Activated CD8-positive, alpha-beta memory T cell treated with anti-CD3 and anti-CD28 coated beads, Interleukin-2, amount 50 U/mL, for 1 hour (primary cell): Measurements from ENCODE around the gene IMPACT.

Experiments
- DNase-seq: peaks from one replicate; pipeline ENCODE4 v3.0.0-alpha.2; 2020; ENCODE audit errors: extremely low read depth

The IMPACT gene

DNA sequence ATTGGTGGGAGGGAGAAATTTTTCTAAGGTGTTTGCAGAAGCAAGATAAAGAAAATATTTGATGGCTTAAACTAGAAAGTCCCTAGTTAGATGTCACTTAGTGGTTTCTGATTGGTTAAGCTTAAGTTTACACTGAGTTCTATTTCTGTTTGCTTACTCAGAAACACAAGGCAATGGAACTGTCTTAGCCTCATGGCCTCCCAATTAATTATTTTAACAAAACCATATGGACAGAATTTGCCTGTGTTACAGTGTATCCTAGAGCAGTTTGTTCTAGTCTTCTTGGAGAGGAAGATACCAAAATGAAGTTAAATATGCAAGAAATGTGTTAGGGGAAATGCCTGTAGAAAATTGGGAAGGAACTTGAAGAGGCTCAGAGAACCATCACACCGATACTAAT is 4.6 kb upstream of the IMPACT start:
- no peak for DNase-seq

DNA sequence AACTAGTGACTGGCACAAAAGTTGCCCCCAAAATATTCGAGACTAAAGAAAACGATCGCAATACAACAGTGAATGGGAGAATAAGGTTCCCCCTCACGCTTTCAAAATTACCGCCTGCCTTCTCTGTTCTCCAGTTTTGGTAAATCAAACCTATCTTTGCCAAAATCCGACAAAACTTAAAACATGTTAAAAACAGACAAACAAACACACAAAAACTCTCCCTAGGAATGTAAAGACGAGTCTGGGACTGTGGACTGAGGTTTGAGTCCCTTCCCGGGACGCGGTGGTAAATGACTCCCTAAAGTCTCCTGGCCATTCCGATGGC is 435 bp upstream of the IMPACT start:
- DNase-seq = no peak

DNA sequence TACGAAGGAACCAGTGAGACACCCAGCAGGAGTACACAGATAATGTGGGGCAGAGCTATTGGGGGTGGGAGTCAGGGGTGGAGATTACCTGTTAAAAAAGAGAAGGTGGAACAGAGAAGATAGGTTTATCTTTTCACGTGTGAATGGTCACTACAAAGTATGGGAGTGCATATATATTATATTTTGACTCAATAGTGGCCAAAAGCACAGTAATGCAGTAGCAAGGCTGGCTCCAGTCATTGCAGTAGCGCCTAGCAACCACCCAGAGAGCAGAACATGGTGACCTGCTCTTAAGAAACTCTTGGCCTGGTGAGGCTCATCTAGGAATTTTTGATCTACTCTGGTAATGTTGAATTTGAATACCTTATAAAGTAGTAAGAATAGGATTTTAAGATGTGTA is 1.0 kb downstream of the IMPACT start:
- DNase-seq = no peak

DNA sequence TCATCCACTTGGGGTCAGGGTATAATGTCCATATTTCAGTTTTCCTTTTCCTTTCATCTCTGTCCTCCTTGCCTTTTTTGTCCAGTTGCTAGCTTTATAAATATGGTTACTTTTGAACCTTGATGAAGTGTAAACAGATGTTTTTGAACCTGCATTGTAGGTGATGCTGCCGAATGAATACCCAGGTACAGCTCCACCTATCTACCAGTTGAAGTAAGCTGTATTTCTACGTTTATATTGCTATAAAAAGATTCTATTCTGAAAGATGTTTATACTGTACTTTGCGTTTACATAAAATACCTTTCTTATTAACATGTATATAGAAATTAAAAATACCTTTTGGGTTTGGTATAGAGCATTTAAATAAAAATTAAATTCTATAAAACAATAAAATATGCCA is 2.2 kb downstream of the IMPACT start:
- DNase-seq = no peak

DNA sequence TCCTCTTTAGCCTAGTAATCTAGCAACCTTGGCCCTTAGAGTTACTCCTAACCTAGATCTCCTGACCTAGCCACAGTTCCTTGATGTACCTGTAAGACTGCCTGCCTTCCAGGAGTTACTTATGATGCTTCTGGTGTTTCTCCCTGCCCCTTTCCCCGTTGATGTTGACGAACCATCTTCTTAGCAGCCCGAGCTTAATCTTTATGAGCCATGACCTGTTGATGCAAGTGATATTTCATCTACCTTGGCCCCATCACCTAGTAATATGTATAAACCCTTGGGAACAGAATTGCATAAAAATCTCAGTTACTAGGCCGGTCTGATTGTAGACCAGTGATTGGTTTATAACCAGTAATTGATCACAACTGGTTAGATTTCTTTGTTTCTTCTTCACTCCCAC is 2.7 kb downstream of the IMPACT start:
- no peak for DNase-seq

DNA sequence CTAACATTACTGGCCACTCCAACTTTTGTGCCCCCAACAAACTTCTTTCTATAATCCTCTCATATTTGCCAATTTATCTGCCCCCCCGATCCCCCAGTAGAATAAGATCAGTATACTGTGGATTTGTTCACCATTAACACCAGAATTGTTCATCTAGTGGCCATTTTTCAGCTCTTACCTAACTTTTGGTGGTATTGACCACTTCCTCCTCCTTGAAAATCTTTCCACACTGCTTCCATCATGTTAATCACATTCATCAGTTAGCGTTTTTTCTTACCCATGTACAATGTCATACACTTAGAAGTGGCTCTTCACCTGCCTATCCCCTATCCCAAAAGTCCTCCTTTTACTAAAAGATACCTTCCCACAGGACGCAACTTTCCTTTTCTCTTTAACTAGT is 6.1 kb downstream of the IMPACT start:
- DNase-seq = no peak

DNA sequence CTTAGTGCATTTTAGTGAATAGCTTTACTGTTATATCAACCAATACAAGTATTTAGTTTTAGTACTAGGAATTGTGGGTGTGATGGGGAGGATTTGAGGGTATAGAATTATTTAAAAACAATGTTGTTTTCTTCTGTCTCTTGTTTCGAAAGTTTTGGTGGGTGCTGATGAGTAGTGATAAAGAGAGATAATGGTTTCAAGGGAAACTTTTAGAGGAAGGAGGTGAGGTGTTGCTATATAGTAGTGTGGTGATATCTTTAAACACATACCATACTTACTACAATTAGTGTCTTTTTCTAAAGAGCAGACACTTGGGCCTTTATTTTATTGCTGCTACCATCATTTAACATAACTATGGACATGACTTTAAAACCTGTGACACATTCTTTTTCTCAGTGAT is 10.5 kb downstream of the IMPACT start:
- no peak for DNase-seq

DNA sequence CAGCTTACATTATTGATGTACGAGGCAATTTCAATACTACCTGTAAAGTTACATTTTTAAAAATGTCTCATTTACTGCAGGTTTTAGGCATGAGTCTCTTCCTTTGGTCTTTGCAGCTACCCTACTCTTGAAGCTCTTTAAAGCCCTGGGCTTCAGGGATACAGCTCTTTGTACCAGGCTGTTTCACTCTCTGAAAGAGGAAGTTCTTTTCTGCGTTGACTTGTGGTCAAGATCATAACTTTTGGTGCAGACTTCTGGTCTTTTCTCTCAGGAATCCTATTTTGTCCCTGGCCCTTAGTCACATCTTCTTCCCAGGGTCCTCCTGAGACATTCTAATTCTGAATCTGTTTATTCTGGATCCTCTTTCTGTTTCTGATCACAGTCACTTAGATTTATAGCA is 17.4 kb downstream of the IMPACT start:
- no peak for DNase-seq

DNA sequence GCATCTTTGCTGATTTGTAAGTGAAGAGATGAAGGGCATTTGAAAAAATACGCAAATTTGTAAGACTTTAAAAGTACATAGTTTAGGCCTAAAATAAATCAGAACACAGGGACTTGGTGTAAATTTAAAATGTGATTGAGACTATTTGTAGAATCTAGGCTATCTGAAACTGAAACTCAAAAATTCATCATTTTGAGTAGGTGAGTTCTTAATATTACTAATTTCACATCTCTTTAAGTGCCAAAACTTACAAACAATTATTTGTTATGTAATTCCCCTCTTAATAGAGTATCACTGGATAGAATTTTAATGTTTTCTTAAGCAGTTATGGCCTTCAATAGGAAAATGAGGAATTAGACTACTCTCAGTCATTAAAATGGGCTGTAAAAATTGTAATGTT is 20.0 kb downstream of the IMPACT start:
- DNase-seq = no peak

DNA sequence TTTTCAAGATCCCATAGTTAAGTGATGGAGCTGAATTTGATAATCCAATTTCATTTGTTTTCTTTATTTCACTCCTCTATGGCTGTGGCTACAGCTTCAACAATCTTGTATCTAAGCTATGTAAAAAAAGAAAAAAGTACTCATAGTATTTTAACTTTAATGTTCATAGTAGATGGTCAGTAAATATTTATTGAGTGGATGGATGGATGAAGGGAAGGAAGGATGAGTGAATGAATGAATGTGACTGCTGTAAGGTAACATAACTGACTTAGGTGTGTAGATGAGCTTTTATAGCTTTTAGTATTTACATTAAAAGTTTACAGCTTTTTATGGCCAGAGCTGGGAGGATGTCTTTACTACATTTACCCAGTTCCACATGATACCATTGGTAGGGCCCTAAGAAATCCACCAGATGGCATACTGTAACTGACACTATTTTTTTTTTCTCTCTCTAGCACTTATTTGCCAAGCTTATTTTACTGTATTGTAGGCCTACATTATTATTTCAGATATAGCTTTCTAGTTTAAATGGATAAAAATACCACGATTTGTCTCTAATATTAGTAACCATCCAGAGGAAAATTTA is 20.6 kb downstream of the IMPACT start:
- DNase-seq = no peak

DNA sequence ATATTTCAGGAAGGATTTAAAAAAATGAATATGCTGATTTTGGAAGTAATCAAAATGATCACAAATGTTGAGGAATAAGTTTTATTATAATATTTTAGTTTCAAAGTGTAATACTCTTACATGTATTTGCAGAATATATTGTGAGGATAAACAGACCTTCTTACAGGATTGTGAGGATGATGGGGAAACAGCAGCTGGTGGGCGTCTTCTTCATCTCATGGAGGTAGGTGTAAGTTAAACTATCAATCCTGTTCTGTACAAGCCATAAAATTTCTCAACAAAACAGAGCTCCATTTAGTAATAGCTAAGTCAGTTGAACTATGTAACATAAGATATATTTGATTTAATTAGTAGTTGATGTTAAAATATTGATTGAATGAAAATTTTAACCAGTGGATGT is 21.5 kb downstream of the IMPACT start:
- no peak for DNase-seq

DNA sequence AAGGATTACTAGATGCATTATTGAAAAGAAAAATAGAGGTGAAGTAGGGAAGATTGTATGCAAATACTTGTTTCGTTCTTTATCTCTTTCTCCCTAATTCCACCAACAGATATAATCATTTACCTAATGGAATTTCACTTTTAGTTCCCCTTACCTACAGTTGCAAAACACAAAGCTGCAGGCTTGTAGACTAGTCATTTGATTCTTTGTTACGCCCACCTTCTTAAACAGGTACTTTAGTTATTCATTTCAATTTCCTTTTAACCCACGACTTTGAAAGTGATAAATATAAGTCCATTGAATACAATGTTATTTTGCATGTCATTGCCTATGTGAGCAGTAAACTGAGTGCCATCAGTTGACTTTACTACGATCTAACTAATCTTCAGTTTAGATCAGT is 30.1 kb downstream of the IMPACT start:
- DNase-seq = no peak

DNA sequence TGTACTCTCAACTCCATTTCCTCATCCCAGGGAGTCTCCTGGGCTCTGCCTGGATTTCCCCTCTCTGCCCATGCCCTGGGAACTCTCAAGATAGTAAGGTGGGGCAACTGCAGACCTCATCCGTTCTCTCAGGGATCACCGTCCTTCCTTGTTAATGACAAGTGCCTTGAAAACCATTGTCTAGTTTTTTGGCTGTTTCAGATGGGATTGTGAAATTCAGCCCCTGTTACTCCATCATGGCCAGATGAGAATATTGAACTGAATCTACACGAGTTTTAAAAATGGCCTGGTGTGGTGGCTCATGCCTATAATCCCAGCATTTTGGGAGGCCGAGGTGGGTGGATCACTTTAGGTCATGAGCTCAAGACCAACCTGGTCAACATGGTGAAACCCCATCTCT is 33.3 kb downstream of the IMPACT start:
- DNase-seq = no peak

DNA sequence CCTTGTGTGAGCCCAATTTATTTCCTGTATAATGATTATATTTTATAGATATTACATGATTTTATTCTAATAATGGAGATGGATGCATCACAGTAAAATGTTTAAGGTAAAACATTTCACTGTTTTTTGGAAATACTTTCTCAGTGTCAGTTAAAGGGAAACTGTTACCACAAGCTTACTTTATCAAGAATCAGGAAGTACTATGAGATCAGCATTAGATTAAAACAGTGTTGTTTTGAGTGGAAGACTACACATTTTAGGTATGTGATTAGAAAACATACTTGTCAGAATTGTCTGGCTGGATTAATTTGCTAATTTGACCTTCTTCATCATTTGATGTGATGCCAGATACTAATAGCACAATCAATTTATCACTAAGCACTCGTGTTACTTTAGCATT is 33.9 kb downstream of the IMPACT start, which contains the start of gene HRH4:
TSS of gene HRH4 (plus strand) at position 250 of the 400 bp plus-strand sequence. CDS start at position 342, 92 bp downstream.
- no peak for DNase-seq

DNA sequence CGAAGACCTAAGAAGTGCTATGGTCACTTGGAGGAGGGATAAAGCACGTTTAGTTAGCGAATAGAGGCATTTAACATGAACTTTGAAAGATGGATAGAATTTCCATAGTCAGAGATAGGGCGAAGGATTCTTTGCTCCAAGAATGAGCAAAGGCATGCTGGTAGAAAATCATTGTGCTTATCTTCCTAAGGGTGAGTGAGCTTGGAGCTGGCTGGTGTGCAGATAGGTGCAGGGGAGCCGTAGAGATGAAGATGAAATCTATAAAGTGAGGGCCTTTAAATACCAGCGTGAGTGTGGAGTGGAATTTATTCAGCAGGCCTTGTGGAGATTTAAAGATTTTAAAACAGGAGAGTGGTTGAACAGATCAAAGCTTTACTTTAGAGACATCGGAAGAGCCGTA is 35.5 kb downstream of the IMPACT start:
- no peak for DNase-seq

DNA sequence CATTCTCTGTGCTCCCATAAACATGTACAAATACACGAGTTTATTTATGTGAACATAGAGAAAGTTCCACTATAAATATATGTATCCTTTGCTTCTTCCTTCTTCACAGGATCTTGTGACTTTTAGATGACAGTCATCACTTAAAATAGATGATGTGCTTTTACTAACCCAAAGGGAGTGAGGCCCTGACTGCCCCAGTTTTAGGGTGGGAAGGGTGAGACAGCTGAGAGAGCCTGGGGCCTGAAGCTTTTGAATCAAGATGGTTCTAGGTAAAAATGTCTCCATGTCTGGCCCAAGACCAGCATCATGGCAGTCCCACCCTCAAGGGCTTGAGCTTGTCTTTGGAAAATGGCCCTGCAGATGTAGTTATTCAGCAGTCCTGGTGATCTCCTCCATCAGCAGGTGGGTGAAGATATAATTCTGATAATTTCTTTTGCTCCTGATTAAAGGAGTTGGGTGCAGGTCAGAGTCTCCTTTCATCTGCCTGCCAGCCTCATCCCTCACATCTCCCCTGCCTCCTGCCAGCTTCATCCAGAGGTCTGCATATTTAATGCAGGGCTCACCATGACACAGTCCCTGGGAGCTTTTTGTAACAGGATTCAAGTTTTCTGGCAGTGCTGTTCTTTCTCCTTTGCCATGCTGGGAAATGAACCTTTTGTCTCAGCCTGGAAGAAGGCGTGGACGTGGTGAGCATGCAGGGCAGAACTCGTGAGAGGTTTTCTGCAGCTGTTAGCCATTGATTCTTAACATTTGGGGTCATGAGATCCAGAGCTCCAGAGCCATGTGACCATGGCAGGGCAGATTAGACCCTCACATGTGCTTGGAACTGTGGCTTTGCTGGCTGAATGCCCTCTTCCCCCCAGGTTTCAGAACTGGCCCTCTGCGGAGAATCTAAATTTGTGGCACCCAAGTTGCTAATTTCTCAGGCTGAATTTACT is 36.6 kb downstream of the IMPACT start:
- no peak for DNase-seq

DNA sequence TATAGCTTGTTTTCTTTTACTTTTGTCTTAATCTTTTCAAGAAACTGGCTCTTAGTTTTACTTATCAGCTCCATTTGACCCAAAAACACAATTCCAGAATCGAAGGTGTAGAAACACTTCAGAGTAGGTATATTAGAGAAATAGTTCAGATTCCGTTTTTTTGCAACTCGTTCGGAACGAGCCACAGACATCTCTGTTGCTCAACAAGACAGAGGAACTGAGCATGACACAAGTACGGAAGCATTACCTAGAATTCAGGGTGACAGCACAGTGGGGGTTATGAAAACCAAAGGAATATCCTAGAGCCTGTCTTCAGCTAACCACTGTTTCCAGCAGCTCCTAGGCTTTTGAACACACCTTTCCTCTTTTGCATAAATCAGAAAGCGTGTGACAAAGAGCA is 39.0 kb downstream of the IMPACT start:
- no peak for DNase-seq

DNA sequence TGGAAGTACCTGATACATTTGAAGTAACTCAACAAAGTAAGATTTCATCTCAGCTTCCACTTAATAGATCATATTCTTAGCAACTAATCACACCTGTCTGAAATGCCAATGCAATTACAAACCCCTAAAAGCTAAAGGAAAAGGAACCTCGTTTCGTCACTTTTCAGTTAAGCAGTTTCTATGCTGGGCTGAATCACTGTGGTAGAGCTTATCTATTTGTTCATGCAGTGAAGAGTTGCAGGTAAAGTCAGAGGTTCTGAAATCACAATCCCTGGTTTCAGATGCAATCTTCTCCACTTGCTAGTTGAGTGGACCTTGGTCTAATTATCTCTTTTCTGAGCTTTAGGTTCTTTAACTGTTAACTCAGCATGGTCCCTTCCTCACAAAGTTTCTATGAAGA is 40.3 kb downstream of the IMPACT start:
- no peak for DNase-seq

DNA sequence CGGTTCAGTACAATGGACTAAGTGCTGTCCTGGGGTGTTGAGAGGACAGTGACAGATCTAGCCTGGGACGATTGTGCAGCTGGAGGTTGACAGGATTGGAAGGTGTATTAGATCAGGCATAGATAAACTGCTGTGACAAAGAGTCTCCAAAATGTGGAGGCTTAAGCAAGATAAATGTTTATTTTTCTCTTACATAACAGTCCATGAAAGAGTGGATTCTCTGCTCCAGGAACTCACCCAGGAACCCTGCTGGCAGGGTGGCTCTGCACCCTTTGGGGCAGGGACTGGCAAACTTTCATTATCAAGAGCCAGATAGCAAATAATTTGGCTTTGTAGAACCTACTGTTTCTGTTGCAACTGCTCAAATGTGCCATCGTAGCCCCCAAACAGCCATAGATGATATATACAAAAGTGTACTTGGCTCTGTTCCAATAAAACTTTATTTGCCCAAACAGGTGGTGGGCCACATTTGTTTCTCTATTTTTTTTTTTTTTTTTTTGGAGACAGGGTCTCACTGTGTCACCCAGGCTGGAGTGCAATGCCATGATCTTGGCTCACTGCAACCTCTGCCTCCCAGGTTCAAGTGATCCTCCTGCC is 43.6 kb downstream of the IMPACT start:
- no peak for DNase-seq

DNA sequence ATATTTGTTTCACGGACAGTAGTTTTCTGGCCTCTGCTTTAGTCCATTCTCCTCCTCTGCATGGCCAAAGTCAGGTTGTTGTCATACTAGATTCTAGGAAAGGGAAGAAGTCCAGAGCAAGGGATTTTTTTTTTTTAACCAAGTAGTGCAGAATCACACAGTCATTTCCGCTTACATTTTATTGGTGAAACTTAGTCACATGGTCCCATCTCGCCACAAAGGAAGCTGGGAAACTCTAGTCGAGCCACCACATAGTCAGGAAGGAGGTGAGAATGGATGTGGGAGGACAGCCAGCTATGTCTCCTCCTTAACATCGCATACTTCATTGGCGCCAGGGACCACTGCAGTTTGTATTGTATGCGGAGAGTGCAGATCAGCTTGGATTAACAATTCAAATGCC is 44.3 kb downstream of the IMPACT start:
- DNase-seq = no peak

DNA sequence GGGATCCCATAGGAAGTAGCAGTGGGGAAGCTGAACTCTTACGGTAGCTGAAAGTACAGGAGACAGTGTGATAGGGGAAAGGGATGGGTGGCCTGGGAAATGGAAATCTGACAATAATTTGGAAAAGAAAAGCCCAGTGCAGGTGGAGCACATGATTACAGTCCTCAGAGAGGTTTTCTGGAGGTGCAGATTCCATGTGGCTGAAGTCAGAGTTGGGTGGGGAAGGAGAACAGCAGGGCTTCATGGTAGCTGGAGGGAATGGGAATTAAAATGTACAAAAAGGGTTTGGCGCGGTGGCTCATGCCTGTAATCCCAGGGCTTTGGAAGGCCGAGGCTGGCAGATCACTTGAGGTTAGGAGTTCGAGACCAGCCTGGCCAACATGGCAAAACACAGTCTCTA is 46.1 kb downstream of the IMPACT start:
- DNase-seq = no peak

DNA sequence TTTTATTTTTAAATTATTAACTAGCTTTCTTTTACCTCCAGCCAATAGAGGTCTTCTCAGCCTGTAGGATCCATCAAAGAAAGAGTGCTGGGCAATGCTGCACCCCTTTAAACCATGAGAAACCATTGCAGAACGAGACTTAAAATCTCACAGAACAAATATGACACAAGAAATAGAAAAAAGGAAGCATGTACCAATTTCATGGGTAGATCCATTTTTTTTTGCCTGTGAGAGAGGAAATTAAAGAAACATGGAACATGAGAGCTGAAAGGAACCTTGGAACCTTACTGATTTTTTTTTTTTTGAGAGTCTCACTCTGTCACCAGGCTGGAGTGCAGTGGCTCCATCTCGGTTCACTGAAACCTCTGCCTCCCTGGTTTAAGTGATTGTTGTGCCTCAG is 47.9 kb downstream of the IMPACT start:
- DNase-seq = no peak

DNA sequence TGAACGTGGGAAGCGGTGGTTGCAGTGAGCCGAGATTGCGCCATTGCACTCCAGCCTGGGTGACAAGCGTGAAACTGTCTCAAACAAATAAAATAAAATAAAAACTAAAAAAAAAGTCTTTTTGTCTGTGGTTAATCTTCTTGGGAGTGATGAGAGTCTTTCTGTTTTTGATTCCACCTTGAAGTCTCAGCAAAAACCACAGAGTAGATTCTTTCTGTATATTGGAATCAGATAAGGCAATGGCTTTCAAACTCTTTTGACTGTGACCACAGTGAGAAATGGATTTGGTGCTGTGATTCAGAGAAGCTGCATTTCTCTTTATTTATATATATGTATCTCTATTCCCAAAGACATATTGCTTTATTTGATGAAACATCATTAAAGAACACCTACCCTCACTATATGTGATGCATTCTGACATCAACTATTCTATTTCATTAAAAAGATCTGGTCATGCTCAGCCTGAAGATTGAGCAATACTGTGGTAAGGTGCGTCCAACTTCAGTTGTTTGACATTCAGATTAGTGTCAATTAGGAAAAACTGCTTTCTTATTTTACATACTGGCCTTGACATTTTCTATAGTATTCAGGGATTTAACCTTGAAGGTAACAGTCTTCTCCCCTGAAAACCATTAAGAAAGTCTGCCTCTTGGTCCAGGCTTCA is 49.6 kb downstream of the IMPACT start:
- DNase-seq = no peak
